H1 (cell line): ENCODE measurements around the gene WDR27. TPM values are rescaled to one million over a fixed set of nuclear protein-coding genes. Genes with fewer than 3 reads are reported as not detected.

Experiments
- CTCF ChIA-PET: fragments of 300-600 bp; sonication (Branson Sonifier 250); formaldehyde crosslinking; loops from one replicate; lab custom pipeline; 2021; ENCODE audit not compliant: partially characterized antibody; lab: Charles Lee
- POLR2A ChIA-PET: fragments of 300-600 bp; sonication (Branson Sonifier 250); formaldehyde crosslinking; loops from one replicate; lab custom pipeline; 2021; ENCODE audit warnings: inconsistent platforms; ENCODE audit not compliant: partially characterized antibody; lab: Charles Lee
- DNase-seq, 2 experiments: peaks; one replicate each; pipeline versions ENCODE4 v3.0.0 to v3.0.0-alpha.2; 2010 to 2022; ENCODE audit warnings: low spot score in 2 of 2, low read depth in 1 of 2, mixed read lengths in 1 of 2
- FAIRE-seq: peaks from 2 replicates; lab custom pipeline; 2011; peaks lifted over from hg19 to GRCh38; lab: Jason Lieb, UNC
- H2AFZ ChIP-seq: 2 replicates; pipeline ENCODE4 v1.8.1; 2012; ENCODE audit warnings: low read length, inconsistent platforms
- H2AK5ac ChIP-seq: 2 replicates; pipeline ENCODE4 v1.6.1; 2013; ENCODE audit warnings: low read depth, low read length
- H2BK120ac ChIP-seq: replicated peaks from 2 replicates; pipeline ENCODE3; 2013; ENCODE audit warnings: low read depth, low read length, inconsistent platforms
- H2BK12ac ChIP-seq: 2 replicates; pipeline ENCODE4 v1.6.1; 2013; ENCODE audit warnings: low read depth, low read length
- H2BK15ac ChIP-seq: 2 replicates; pipeline ENCODE4 v1.6.1; 2013; ENCODE audit warnings: low read length
- H2BK20ac ChIP-seq: 2 replicates; pipeline ENCODE4 v1.6.1; 2013; ENCODE audit warnings: low read length
- H2BK5ac ChIP-seq: 2 replicates; pipeline ENCODE4 v1.6.1; 2013; ENCODE audit warnings: low read depth, low read length
- H3K14ac ChIP-seq: 2 replicates; pipeline ENCODE4 v1.6.1; 2013; ENCODE audit warnings: inconsistent platforms; ENCODE audit not compliant: insufficient read length
- H3K18ac ChIP-seq: 2 replicates; pipeline ENCODE4 v1.6.1; 2013; ENCODE audit warnings: low read length; ENCODE audit errors: extremely low read depth
- H3K23ac ChIP-seq: 2 replicates; pipeline ENCODE4 v1.6.1; 2013; ENCODE audit warnings: inconsistent platforms; ENCODE audit not compliant: insufficient read length
- H3K23me2 ChIP-seq: 2 replicates; pipeline ENCODE4 v1.6.1; 2013; ENCODE audit warnings: low read depth, low read length
- H3K27ac ChIP-seq: 2 replicates; pipeline ENCODE4 v1.6.1; 2011; ENCODE audit warnings: low read depth, low read length, inconsistent platforms
- H3K27me3 ChIP-seq, 4 experiments: replicated peaks in 1 of 4; 1 replicate in 1 of 4; 2 replicates in 3 of 4; pipeline versions ENCODE4 v1.6.1 to v1.8.1; 2011 to 2013; ENCODE audit warnings: low read length in 3 of 4, mild to moderate bottlenecking in 3 of 4, inconsistent platforms in 2 of 4, mixed read lengths in 2 of 4, moderate library complexity in 1 of 4; ENCODE audit not compliant: control insufficient read depth in 3 of 4, insufficient read depth in 3 of 4; ENCODE audit errors: extremely low read depth in 1 of 4
- H3K36me3 ChIP-seq, 4 experiments: 2 replicates each; pipeline versions ENCODE4 v1.6.1 to v1.8.1; 2011 to 2013; ENCODE audit warnings: mild to moderate bottlenecking in 4 of 4, low read length in 3 of 4, moderate library complexity in 2 of 4, control low read depth in 1 of 4, inconsistent platforms in 1 of 4; ENCODE audit not compliant: insufficient read depth in 4 of 4, control insufficient read depth in 2 of 4
- H3K4ac ChIP-seq: replicated peaks from 2 replicates; pipeline ENCODE3; 2013; ENCODE audit warnings: low read length, low read depth, mixed read lengths, inconsistent platforms; ENCODE audit not compliant: insufficient read length
- H3K4me1 ChIP-seq, 4 experiments: replicated peaks in 1 of 4; 1 replicate in 1 of 4; 2 replicates in 3 of 4; pipeline versions ENCODE4 v1.6.1 to v1.8.1; 2011 to 2013; ENCODE audit warnings: low read length in 3 of 4, inconsistent platforms in 2 of 4, mixed read lengths in 1 of 4; ENCODE audit not compliant: insufficient read depth in 4 of 4, control insufficient read depth in 3 of 4
- H3K4me2 ChIP-seq, 2 experiments: 2 replicates each; pipeline versions ENCODE4 v1.6.1 to v1.8.1; 2011 to 2013; ENCODE audit warnings: low read depth in 2 of 2, low read length in 2 of 2, control low read depth in 1 of 2, inconsistent platforms in 1 of 2, mild to moderate bottlenecking in 1 of 2; ENCODE audit not compliant: insufficient read depth in 1 of 2
- H3K4me3 ChIP-seq, 4 experiments: fragments of 200-600, 300-600 bp in 1 of 4; sonication (generic), shearing (Covaris generic), sonication (Bioruptor Twin) in 1 of 4; 2 replicates each; pipeline versions ENCODE4 v1.5.1 to v1.8.1; 2011 to 2016; ENCODE audit warnings: low read length in 4 of 4, low read depth in 3 of 4, control low read depth in 2 of 4, inconsistent platforms in 2 of 4, mild to moderate bottlenecking in 2 of 4, mixed read lengths in 1 of 4, moderate library complexity in 1 of 4; ENCODE audit not compliant: insufficient read depth in 2 of 4; ENCODE audit errors: extremely low read depth in 1 of 4
- H3K56ac ChIP-seq: replicated peaks from 2 replicates; pipeline ENCODE3; 2013; ENCODE audit warnings: low read depth, mild to moderate bottlenecking, mixed read lengths, low read length, inconsistent platforms; ENCODE audit not compliant: insufficient read length
- H3K79me1 ChIP-seq: 2 replicates; pipeline ENCODE4 v1.6.1; 2013; ENCODE audit warnings: low read depth, low read length, control low read depth
- H3K79me2 ChIP-seq, 2 experiments: 2 replicates each; pipeline versions ENCODE4 v1.6.1 to v1.8.1; 2012 to 2013; ENCODE audit warnings: low read length in 2 of 2, mild to moderate bottlenecking in 2 of 2, inconsistent platforms in 1 of 2; ENCODE audit not compliant: insufficient read depth in 2 of 2, control insufficient read depth in 1 of 2
- H3K9ac ChIP-seq, 4 experiments: replicated peaks in 1 of 4; 1 replicate in 1 of 4; 2 replicates in 3 of 4; pipeline versions ENCODE4 v1.6.1 to v1.8.1; 2011 to 2013; ENCODE audit warnings: low read depth in 3 of 4, low read length in 3 of 4, control low read depth in 2 of 4, mild to moderate bottlenecking in 2 of 4, moderate library complexity in 2 of 4, inconsistent platforms in 1 of 4; ENCODE audit errors: extremely low read depth in 1 of 4
- H3K9me3 ChIP-seq, 2 experiments: 2 replicates each; pipeline versions ENCODE4 v1.6.1 to v1.8.1; 2012 to 2013; ENCODE audit warnings: mild to moderate bottlenecking in 2 of 2, moderate library complexity in 2 of 2, control low read depth in 1 of 2, inconsistent platforms in 1 of 2, low read depth in 1 of 2, low read length in 1 of 2, mixed read lengths in 1 of 2; ENCODE audit not compliant: insufficient read depth in 2 of 2
- H4K20me1 ChIP-seq, 2 experiments: replicated peaks in 1 of 2; 2 replicates each; pipeline versions ENCODE3 to v1.8.1; 2011 to 2013; ENCODE audit warnings: inconsistent platforms in 2 of 2, low read length in 2 of 2, mild to moderate bottlenecking in 1 of 2; ENCODE audit not compliant: insufficient read depth in 2 of 2, control insufficient read depth in 1 of 2
- H4K5ac ChIP-seq: 2 replicates; pipeline ENCODE4 v1.6.1; 2013; ENCODE audit warnings: low read length, low read depth, mixed read lengths, inconsistent platforms; ENCODE audit not compliant: insufficient read length
- H4K8ac ChIP-seq: 2 replicates; pipeline ENCODE4 v1.8.0; 2013; ENCODE audit warnings: mild to moderate bottlenecking, moderate library complexity, low read length, inconsistent platforms; ENCODE audit not compliant: insufficient read depth; ENCODE audit errors: extremely low read depth
- H4K91ac ChIP-seq: replicated peaks from 2 replicates; pipeline ENCODE3; 2013; ENCODE audit warnings: low read length, mixed read lengths, inconsistent platforms; ENCODE audit not compliant: insufficient read length
- ATF3 ChIP-seq: IDR thresholded peaks from 2 replicates; pipeline ENCODE4 v1.6.1; 2011; ENCODE audit warnings: low read depth, mild to moderate bottlenecking, low read length; ENCODE audit not compliant: insufficient read depth
- FOSL1 ChIP-seq: IDR thresholded peaks from 2 replicates; pipeline ENCODE4 v1.6.1; 2011; ENCODE audit warnings: mild to moderate bottlenecking, low read depth, low read length, moderate library complexity; ENCODE audit not compliant: insufficient read depth
- JUN ChIP-seq: IDR thresholded peaks from 2 replicates; pipeline ENCODE4 v1.6.1; 2011; ENCODE audit warnings: low read depth, mild to moderate bottlenecking, improper control_type of control experiment, low read length
- KDM1A ChIP-seq: fragments of 200-600, 300-600 bp; sonication (generic); IDR thresholded peaks from 2 replicates; pipeline ENCODE4 v1.7.1; 2016; ENCODE audit warnings: mild to moderate bottlenecking, low read length, borderline replicate concordance
- MAX ChIP-seq: IDR thresholded peaks from 2 replicates; pipeline ENCODE4 v1.6.1; 2012; ENCODE audit warnings: inconsistent platforms
- POLR2A ChIP-seq, 2 experiments: IDR thresholded peaks; 1 replicate in 1 of 2; 2 replicates in 1 of 2; pipeline ENCODE4 v1.6.1; 2011; ENCODE audit warnings: low read depth in 2 of 2, low read length in 2 of 2, mild to moderate bottlenecking in 2 of 2; ENCODE audit errors: control extremely low read depth in 1 of 2
- POU5F1 ChIP-seq: IDR thresholded peaks from 2 replicates; pipeline ENCODE4 v1.6.1; 2011; ENCODE audit warnings: low read depth, mild to moderate bottlenecking, low read length, moderate library complexity
- RBBP5 ChIP-seq: IDR thresholded peaks from 2 replicates; pipeline ENCODE4 v1.7.1; 2012; ENCODE audit warnings: low read depth, mild to moderate bottlenecking, inconsistent platforms, low read length, moderate library complexity, borderline replicate concordance
- RNF2 ChIP-seq: fragments of 200-900, 300-1000 bp; sonication (generic); IDR thresholded peaks from 2 replicates; pipeline ENCODE4 v1.7.1; 2016; ENCODE audit warnings: borderline replicate concordance, low read depth, mild to moderate bottlenecking, antibody characterized with exemption, low read length; ENCODE audit not compliant: poor library complexity, severe bottlenecking; ENCODE audit errors: missing control alignments
- TAF1 ChIP-seq: IDR thresholded peaks from 2 replicates; pipeline ENCODE4 v1.6.1; 2011; ENCODE audit warnings: mild to moderate bottlenecking, low read depth, low read length
- TAF7 ChIP-seq: optimal IDR thresholded peaks from 2 replicates; pipeline ENCODE3; 2011; ENCODE audit warnings: low read depth, mild to moderate bottlenecking, inconsistent platforms, low read length, moderate library complexity, borderline replicate concordance
- ZNF274 ChIP-seq: IDR thresholded peaks from 2 replicates; pipeline ENCODE4 v1.7.0; 2012; ENCODE audit warnings: low read length, borderline replicate concordance; ENCODE audit errors: extremely low read depth
- WGBS, 2 experiments: shearing (Covaris generic) in 1 of 2; methylation state at CpG; one replicate each; pipeline versions ENCODE4 v1.1.6 to v1.1.7; 2013 to 2015; ENCODE audit warnings: low lambda C conversion rate in 2 of 2, mixed read lengths in 2 of 2, inconsistent platforms in 1 of 2, low coverage in 1 of 2, missing lambda C conversion rate in 1 of 2; ENCODE audit not compliant: insufficient replicate concordance in 2 of 2, insufficient coverage in 1 of 2, insufficient read length in 1 of 2; ENCODE audit errors: extremely low coverage in 1 of 2, missing lambda C conversion rate in 1 of 2; 5-methylcytosine and 5-hydroxymethylcytosine counted together
- polyA plus RNA-seq, 7 experiments: library from polyadenylated mRNA; depleted of rRNA in 3 of 7; stranded (reverse) in 5 of 7; unstranded in 2 of 7; fragments of >200 nt in 5 of 7; fragments of 200-250 nt in 2 of 7; gene quantifications; 1 replicate in 5 of 7; 2 replicates in 1 of 7; 4 replicates in 1 of 7; pipeline versions ENCODE4 v1.2.1 to v1.2.3, GENCODE V29; 2011 to 2013; ENCODE audit warnings: missing spikeins in 2 of 7, mixed read lengths in 2 of 7
- total RNA-seq: library from RNA; stranded (reverse); fragmentation: NEBNext Ultra II Directional; extraction: Animal tissue kit (Norgen Biotek cat#: 25700); gene quantifications from 2 replicates; pipeline ENCODE4 v1.2.1, GENCODE V29; 2021

WDR27 gene
- total and polyA plus RNA-seq, 2 of the 8 experiments (the other 6 are each of a cell fraction or from before 2014, with no cell fraction given): 53.6 to 68.6 TPM

- Histone ChIP-seq H3K23ac (no peak overlapping the region), H3K4me3 (no peak overlapping the region), H3K9ac (no peak overlapping the region), H4K8ac (no peak overlapping the region; the same call in 1 of the 2 replicates), H3K79me2 (no peaks in the 10 kb centered on the region), H2BK120ac (no peak overlapping the region), H3K27me3 (no peaks in the 10 kb centered on the region), H4K91ac (no peak overlapping the region), H3K18ac (no peak overlapping the region), H2BK5ac (no peak overlapping the region), H2BK20ac (no peak overlapping the region), H3K14ac (no peak overlapping the region), H3K4me1 (peaks cover 0 to 3% (median 1%) of the 10 kb centered on the region in 4 experiments; a peak in 2 of 7 replicates), H3K79me1 (no peaks in the 10 kb centered on the region), H2BK12ac (no peak overlapping the region), H2AK5ac (no peak overlapping the region; the same call in 1 of the 2 replicates), H3K9me3 (peaks cover 0 to 14% of the 10 kb centered on the region in 2 experiments; a peak in 1 of 4 replicates), H2AFZ (no peak overlapping the region), H3K23me2 (no peaks in the 10 kb centered on the region), H3K4ac (no peak overlapping the region), H3K27ac (no peak overlapping the region), H3K56ac (no peak overlapping the region), H4K5ac (no peak overlapping the region), H3K36me3 (no peaks in the 10 kb centered on the region), H2BK15ac (no peak overlapping the region), H3K4me2 (no peak overlapping the region), H4K20me1 (no peaks in the 10 kb centered on the region)
- CTCF ChIA-PET: interaction anchor here (0.5 to 2.3 kb wide), 12 partner anchors 9 to 461 kb away, joined by 3 to 12 read pairs (median 4); no protein-coding TSS in a partner anchor
- DNase-seq (no peak), FAIRE-seq (no peak)
- POLR2A ChIA-PET: no interaction called here
- WGBS, 2 experiments: 92% methylated on average over 14 of the region's 14 CpGs; no CpG with 5 or more reads in 1 of the 2 experiments
- TF ChIP-seq KDM1A (no peak), RBBP5 (no peak), POLR2A (IDR thresholded peaks at IDR 0.05; ENCODE audit: control extremely low read depth in 1 of 2, low read depth in 2 of 2, low read length in 2 of 2) (no peak), MAX (no peak), FOSL1 (no peak), ZNF274 (no peak), TAF1 (no peak), ATF3 (no peak), JUN (no peak), RNF2 (no peak), TAF7 (no peak), POU5F1 (no peak)
Measured at GRCh38 chr6:169421586-169422264, 280.1 kb downstream of the WDR27 start.
